GM10248 (cell line): ENCODE measurements around the gene RNLS.

Experiments
- CTCF ChIA-PET: fragments of 300-600 bp; sonication (Branson Sonifier 250); formaldehyde crosslinking; extraction: SDS; loops from one replicate; lab custom pipeline; 2021; ENCODE audit warnings: antibody characterized with exemption; lab: Yijun Ruan, JAX
- POLR2A ChIA-PET: fragments of 350-650 bp; sonication (Branson Sonifier 250); formaldehyde crosslinking; extraction: SDS; loops from one replicate; lab custom pipeline; 2020; ENCODE audit warnings: antibody characterized with exemption; lab: Yijun Ruan, JAX
- DNase-seq: peaks from one replicate; pipeline ENCODE4 v3.0.0; 2012; ENCODE audit errors: extremely low spot score
- TF ChIP-seq, protein P1 (sequence below): IDR thresholded peaks from 2 replicates; pipeline ENCODE4 v1.5.1; 2012; ENCODE audit warnings: mild to moderate bottlenecking, low read depth; ENCODE audit errors: extremely low read depth, missing control alignments, control extremely low read depth

RNLS gene

GRCh38 chr10:88450201-88450600 lies 132.9 kb downstream of the RNLS start:
- ChIA-PET CTCF (interaction anchor here (0.9 to 1.4 kb wide), 3 partner anchors 11 to 23 kb away, joined by 3 to 4 read pairs (median 3); no protein-coding TSS in a partner anchor), POLR2A (no interaction called here)
- TF ChIP-seq, protein P1, sequence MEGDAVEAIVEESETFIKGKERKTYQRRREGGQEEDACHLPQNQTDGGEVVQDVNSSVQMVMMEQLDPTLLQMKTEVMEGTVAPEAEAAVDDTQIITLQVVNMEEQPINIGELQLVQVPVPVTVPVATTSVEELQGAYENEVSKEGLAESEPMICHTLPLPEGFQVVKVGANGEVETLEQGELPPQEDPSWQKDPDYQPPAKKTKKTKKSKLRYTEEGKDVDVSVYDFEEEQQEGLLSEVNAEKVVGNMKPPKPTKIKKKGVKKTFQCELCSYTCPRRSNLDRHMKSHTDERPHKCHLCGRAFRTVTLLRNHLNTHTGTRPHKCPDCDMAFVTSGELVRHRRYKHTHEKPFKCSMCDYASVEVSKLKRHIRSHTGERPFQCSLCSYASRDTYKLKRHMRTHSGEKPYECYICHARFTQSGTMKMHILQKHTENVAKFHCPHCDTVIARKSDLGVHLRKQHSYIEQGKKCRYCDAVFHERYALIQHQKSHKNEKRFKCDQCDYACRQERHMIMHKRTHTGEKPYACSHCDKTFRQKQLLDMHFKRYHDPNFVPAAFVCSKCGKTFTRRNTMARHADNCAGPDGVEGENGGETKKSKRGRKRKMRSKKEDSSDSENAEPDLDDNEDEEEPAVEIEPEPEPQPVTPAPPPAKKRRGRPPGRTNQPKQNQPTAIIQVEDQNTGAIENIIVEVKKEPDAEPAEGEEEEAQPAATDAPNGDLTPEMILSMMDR = no peak
- DNase-seq = no peak

DNA sequence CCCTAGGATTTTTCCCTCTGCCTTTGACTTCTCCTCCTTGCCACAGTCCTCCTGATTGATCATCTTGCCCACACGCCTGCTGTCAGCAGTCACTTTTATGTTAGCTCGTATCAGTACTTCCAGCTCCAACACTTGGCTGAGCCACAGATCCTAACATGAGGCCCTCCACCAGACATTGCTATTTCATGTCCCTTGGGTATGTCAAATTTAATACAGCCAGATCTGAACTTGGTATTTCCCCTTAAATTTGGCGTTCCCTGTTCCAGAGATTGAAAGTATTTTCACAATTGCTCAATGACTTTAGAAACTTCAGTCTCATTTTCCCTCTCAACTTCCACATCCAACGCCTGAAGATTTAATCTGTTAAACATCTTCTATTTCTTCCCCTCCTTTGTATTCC lies 140.4 kb downstream of the RNLS start:
- TF ChIP-seq, protein P1 = no peak
- CTCF ChIA-PET = no interaction called here
- POLR2A ChIA-PET = no interaction called here
- DNase-seq = no peak

- TF ChIP-seq, protein P1 = no peak
- CTCF ChIA-PET = no interaction called here
- no peak for DNase-seq
- POLR2A ChIA-PET = no interaction called here
These were observed 142.6 kb downstream of the RNLS start for GRCh38 chr10:88440541-88440940.

DNA sequence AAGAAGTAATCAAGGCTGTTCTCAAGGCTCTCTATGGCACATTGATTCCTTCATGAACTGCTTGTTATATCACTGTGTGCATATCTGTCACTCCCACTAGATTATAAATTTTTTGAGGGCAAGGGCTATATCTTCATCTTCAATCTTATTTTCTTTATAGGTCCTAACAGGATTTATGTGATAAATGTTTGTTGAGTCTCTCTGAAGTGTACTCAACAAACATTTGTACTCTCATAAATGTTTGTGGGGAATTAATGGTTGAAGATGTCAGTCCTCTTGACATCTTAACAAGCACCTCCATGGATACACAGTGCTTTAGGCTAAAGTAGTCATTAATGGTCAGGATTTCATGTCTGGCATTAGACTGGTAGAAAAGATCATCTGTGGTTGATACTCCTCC lies 143.2 kb downstream of the RNLS start:
- CTCF ChIA-PET = interaction anchor here (2.6 kb wide), 1 partner anchor 18 kb away, joined by 8 read pairs; no protein-coding TSS in a partner anchor
- TF ChIP-seq, protein P1 = no peak
- POLR2A ChIA-PET = no interaction called here
- DNase-seq = no peak

- DNase-seq = no peak
- TF ChIP-seq, protein P1 = no peak
- POLR2A ChIA-PET = no interaction called here
- CTCF ChIA-PET = interaction anchor here (1.0 to 2.6 kb wide), 5 partner anchors 11 to 46 kb away, joined by 3 to 8 read pairs (median 3); no protein-coding TSS in a partner anchor
These were observed 145.7 kb downstream of the RNLS start for GRCh38 chr10:88437411-88437810.

DNA sequence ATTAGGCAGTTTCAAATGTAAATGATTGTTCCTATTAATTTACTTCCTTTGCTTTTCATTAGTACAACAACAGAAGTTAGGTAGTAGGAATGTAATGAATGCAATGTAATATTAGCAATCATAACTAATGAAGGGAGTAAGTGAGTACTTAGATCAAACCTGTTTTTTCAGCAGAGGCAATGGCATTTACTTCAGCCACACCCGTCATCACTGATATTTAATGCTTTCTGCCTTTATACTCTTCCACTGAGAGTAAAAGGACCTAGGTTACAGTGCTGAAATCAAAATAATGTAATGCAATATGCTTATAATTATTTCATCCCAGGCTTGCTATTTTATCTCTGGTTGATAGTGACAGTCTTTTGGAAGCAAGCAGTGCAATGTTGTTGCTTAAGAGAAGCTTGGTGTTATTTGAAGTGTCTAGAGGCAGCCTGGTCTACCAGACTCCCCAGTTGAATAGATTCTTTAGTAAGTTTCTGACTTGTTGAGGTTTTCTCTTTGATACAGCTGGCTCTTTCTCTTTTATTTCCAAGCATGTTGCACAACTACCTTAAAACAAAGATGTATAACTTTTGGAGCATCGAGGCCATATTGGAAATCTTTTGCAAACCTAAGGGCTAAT lies 149.4 kb downstream of the RNLS start:
- ChIA-PET CTCF (interaction anchor here (1.0 to 1.6 kb wide), 3 partner anchors 11 to 60 kb away, joined by 3 to 4 read pairs (median 4); no protein-coding TSS in a partner anchor), POLR2A (no interaction called here)
- TF ChIP-seq, protein P1 = no peak
- DNase-seq = no peak
